ENCODE results near the gene LPP.

GRCh38 chr3:188844096-188844495 lies 690.1 kb downstream of the LPP start:
- TF ChIP-seq FOXM1 (IDR thresholded peaks at IDR 0.05; ENCODE audit: borderline replicate concordance) (no peak), SP1 (IDR thresholded peaks at IDR 0.05) (no peak), ELF4 (IDR thresholded peaks at IDR 0.05) (no peak), PKNOX1 (IDR thresholded peaks at IDR 0.05) (no peak)
